GM12801 (cell line): ENCODE results near the gene PEX13.

Experiments
- CTCF ChIP-seq: IDR thresholded peaks from one replicate; pipeline ENCODE4 v1.5.1; 2011; ENCODE audit warnings: control low read depth; ENCODE audit not compliant: insufficient read length; ENCODE audit errors: extremely low read depth

Gene PEX13

GRCh38 chr2:61100801-61101200, 83.3 kb downstream of the PEX13 start:
- TF ChIP-seq CTCF = no peak
